GM10266 (cell line): ENCODE measurements around the gene FZD8.

ENCODE experiments used
- DNase-seq: peaks from one replicate; pipeline ENCODE4 v3.0.0; 2012; ENCODE audit errors: extremely low spot score
- TF ChIP-seq, protein P1 (sequence below): IDR thresholded peaks from 2 replicates; pipeline ENCODE4 v1.5.1; 2012; ENCODE audit warnings: mild to moderate bottlenecking, low read depth; ENCODE audit not compliant: control insufficient read depth, insufficient read depth; ENCODE audit errors: missing control alignments

Gene FZD8

DNA sequence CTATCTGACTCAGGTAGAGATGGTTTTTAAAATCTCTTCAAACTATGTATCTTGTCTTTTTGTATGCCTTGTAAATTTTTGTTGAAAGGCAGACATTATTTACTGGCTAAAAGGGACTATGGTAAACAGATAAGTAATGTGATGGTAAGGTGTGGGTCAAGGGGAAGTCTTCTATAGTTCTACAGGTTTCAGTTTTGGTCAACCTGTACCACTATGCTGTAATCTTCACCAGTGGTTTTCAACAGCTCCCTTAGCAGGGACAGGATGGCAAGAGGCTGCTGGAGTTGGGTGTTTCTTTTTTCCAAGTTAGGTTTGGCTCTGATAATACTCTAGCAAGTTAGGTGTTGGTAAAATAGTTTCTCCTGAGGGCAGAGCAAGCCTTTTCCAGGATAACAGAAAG lies 32.7 kb upstream of the FZD8 start:
- TF ChIP-seq, protein P1, sequence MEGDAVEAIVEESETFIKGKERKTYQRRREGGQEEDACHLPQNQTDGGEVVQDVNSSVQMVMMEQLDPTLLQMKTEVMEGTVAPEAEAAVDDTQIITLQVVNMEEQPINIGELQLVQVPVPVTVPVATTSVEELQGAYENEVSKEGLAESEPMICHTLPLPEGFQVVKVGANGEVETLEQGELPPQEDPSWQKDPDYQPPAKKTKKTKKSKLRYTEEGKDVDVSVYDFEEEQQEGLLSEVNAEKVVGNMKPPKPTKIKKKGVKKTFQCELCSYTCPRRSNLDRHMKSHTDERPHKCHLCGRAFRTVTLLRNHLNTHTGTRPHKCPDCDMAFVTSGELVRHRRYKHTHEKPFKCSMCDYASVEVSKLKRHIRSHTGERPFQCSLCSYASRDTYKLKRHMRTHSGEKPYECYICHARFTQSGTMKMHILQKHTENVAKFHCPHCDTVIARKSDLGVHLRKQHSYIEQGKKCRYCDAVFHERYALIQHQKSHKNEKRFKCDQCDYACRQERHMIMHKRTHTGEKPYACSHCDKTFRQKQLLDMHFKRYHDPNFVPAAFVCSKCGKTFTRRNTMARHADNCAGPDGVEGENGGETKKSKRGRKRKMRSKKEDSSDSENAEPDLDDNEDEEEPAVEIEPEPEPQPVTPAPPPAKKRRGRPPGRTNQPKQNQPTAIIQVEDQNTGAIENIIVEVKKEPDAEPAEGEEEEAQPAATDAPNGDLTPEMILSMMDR = no peak
- DNase-seq = no peak

DNA sequence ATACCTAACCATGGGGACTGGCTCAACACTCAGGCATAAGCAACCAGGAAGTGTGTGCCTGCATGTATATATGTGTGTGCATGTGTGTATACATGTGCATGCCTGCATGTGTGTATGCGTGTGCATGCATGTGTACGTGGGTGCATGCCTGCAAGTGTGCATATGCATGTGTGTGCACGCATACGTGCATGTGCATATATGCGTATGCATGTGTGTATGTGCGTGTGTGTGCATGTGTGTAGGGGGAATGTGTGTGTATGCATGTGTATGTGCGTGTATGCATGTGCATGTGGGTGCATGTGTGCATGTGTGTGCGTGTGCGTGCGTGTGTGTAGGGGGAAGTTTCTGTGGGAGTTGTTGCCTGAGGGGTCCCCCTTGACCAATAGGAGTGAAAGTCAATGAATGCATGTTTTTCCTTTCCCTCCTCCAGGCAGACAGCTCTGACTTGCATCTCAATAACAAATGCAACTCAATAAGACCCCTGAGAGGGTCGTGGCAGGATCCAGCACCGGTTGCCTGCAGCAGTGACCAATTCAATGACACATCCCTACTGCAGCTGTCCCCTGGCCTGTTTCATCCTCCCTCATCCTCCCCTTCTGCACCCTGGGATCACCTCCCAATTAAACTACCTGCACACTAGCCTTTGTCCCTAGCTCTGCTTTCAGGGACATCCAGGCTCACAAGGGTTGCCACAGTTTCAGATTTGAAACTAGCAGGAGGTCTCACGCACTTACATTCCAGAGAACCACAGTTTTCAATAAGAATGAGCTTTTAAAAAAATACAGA lies 27.0 kb upstream of the FZD8 start:
- TF ChIP-seq, protein P1 = no peak
- DNase-seq = no peak

DNA sequence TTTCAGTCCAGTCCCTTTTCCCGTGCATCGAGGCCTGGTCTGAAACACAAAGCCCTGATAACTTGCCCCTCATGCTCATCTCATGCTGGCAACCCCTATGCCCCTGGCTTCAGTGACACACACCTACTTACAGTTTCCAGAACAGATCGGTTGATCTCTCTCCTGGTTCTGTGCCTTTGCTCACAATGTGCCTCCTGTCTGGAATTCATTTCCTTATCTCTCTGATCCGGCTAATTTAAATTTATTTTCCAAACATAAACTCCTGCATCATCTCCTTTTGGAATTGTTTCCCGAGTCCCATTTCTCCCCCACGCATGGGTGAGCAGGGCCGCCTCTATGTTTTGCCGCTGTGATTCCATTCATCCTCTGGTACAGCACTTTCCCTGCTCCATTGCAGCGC lies 25.9 kb upstream of the FZD8 start:
- DNase-seq = no peak
- TF ChIP-seq, protein P1 = no peak

DNA sequence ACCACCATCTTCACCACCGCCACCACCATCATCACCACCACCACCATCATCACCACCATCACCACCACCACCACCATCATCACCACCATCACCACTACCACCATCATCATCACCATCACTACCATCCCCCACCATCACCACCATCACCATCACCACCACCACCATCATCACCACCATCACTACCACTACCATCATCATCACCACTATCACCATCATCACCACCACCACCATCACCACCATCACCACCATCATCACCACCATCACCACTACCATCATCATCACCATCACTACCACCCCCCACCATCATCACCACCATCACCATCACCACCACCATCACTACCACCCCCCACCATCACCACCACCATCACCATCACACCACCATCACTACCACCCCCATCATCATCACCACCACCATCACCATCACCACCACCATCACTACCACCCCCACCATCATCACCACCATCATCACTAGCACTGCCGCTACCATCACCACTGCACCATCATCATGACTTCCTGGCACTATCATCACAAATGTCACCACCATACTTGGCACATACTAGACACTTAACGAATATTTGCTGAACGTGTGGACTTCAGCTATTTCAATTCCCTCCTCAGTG lies 25.3 kb upstream of the FZD8 start:
- no peak for DNase-seq

DNA sequence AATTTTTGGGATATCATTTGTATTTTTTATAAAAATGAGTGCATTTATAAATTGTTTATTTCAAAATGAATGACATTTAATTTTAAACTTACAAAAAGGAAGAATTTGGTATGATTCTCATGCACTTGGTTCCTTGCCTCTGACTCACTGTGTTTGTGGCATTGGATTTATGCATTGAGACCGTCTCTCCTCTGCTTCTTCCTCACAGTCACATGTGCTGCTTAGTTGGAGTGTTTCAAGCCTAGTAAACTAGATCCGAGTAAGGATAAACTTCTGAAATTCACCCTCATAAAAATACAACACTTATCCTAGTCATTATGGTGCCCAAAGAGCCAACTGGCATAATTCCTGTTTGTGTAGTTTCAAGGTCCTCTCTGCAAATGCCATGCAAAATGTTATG lies 19.1 kb upstream of the FZD8 start:
- DNase-seq = no peak
- TF ChIP-seq, protein P1 = no peak

More for the DNA sequence above, 25.3 kb upstream of the FZD8 start:
- TF ChIP-seq, protein P1 = no peak

DNA sequence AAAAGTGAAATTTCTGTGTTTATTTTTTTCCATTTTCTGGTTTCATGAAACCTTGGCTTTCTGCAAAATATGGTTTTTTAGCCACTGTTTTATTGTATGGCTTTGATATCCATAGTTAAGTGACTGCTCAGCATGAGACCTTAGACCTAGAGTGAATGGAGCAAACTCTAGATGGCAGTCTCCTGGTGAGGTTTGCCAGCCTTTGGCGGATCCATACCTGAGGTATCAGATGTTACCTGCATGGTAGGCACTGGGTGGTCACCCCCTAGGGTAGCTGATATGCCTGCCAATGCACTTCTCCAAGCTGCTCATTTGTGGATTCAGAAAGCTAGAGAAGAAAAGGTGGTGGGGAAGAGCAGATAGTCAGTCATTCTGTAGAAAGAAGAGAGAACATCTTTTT lies 17.4 kb upstream of the FZD8 start:
- TF ChIP-seq, protein P1 = no peak

DNA sequence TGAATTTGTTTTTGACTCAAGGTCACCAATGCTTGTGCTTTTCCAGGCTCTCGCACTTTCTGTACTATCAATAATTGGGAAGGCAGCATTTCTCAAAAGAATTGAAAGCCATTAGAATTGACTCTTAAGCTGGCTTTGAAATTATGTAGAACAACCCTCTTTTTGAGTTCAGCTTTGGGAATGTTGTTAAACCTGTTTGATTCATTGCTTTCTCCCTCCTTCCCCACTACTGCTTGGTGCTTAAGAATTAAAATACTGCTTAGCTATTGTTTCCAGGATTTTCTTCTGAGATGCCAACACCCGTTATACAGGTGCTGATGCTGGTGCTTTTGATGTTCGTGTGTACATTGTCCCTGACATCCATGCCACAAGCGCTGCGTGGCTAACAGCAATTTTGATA lies 15.5 kb upstream of the FZD8 start:
- TF ChIP-seq, protein P1 = no peak
- no peak for DNase-seq

More for the DNA sequence above, 17.4 kb upstream of the FZD8 start:
- no peak for DNase-seq
